Stomach (tissue), 4 donors: ENCODE results near the gene TMTC2.

Source experiments
- CTCF ChIP-seq, 7 experiments: fragments of 450-650 bp in 4 of 7; fragments of 200-600 bp in 3 of 7; sonication (generic) in 3 of 7; IDR thresholded peaks; one replicate each; pipeline ENCODE4 v1.5.1; 2016 to 2019; ENCODE audit warnings: antibody characterized with exemption in 7 of 7, control low read depth in 2 of 7, mild to moderate bottlenecking in 1 of 7
- POLR2A ChIP-seq, 4 donors: fragments of 450-650 bp; IDR thresholded peaks; one replicate each; pipeline ENCODE4 v1.6.1; 2016; ENCODE audit warnings: antibody characterized with exemption in 4 of 4, control low read depth in 2 of 4, mild to moderate bottlenecking in 1 of 4, moderate library complexity in 1 of 4
- POLR2AphosphoS5 ChIP-seq, 3 donors: sonication (generic); formaldehyde crosslinking; IDR thresholded peaks; one replicate each; pipeline ENCODE4 v1.6.1; 2016; ENCODE audit warnings: antibody characterized with exemption in 3 of 3

- TF ChIP-seq POLR2A (IDR thresholded peaks at IDR 0.05): no peak
- TF ChIP-seq CTCF (IDR thresholded peaks at IDR 0.05): no peak
- no peak for TF ChIP-seq POLR2AphosphoS5 (IDR thresholded peaks at IDR 0.05)
Observed at GRCh38 chr12:82789674-82790073, 103.0 kb downstream of the TMTC2 start.
